Activated CD8-positive, alpha-beta memory T cell treated with anti-CD3 and anti-CD28 coated beads, Interleukin-2, amount 50 U/mL, for 48 hours (primary cell): ENCODE measurements around the gene NUDT22.
A peak's percentile ranks its signal among the peaks of the same experiment; 100 is the strongest.

ENCODE experiments used
- DNase-seq: peaks from one replicate; pipeline ENCODE4 v3.0.0-alpha.2; 2020

The NUDT22 gene

DNA sequence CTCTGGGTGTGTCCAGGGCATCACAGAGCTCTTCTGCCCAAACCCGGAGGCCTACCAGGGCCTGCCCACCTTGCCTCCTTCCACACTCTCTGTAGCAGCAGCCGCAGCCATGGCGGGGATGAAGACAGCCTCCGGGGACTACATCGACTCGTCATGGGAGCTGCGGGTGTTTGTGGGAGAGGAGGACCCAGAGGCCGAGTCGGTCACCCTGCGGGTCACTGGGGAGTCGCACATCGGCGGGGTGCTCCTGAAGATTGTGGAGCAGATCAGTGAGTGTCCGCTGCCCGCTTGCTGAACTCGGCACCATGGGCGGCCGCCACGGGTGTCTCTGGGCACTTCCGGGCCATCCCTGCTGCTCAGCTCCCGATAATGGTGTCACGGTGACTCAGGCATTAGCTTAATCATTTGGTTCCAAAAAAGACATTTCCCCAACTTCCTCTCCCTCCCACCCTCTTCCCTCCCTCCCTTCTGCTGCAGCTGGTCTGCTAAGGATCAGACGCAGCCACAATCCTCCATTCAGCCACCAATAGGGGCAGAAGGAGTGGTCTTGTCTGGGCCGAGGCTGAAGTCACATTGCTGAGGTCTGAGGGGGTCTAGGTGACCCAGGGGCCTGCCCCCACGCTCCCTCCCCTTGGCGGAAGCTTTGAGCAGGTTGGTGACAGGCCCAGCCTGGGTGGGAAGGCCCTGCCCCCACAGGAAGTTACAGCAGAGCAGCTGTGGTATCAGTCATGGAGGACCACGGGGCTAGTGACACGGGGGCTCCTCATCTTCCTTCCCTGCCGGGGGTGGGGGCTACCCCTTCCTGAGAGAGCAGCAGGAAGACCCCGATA lies 18.6 kb upstream of the NUDT22 start:
- DNase-seq = peak; percentile 89

DNA sequence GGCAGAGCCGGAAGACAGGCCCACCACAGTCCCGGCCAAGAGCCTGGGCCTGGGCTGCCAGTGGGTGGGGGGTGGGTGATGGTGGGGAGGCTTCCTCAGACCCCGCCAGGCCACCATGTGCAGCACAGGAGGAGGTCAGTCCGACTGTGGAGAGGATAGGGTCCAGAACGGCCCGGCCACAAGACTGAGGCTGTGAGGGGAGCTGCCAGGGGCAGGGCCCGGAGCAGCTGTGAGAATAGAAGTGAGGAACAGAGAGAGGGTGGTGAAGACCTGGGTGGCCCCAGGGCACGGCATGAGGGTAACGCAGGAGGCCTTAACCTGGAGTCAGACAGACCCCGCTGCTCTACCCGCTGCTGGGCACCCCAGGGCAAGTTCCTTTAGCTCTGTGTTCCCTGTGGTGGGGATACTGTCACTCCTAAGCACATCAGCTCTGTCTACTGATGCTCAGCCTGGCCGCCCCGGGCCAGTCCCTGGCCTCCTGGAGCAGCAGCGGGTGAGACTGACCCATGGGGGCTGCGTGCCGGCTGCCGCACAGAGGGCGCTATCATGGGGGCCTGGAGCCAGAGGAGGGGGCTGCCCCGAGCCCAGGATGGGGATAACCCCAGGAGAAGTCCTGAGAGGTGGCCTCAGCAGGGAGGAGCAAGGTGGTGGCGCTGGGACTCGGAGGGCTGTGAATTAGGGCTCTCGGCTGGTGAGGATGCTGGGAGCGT lies 17.8 kb upstream of the NUDT22 start:
- no peak for DNase-seq

DNA sequence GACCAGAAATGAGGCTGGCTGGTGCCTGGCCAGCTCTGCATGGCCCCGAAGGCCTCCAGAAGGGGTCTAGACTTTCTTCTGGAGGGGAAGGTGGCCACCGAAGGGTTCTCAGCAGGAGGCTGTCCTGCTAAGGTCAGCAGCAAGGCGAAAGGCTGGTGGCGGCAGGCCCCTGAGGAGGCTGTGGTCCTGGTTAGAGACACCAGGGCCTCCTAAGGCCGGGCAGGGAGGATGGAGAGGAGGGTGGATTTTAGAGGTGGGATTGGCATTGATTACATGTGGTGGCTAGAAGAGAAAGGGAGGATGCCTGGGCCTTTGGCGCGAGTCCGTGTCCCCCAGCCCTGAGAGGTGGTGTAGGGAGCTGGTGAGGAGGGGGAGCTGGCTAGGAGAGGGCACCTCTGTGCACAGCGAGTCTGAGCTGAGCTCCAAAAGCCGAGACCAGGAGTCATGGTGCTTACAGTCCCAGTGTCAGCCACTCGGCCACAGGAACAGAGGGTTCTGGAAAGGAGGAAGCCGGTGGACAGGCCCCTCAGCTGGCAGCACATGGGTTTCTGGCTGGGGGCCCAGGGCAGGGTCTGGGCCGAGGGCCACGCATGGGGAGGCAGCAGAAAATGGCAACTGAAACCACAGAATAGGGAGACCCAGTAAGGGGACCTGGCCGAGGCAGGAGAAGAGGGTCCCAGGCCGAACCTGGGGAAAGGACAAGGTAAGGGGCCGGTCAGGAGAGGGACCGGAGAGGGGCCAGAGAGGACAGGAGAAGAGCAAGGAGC lies 17.1 kb upstream of the NUDT22 start:
- DNase-seq = no peak

DNA sequence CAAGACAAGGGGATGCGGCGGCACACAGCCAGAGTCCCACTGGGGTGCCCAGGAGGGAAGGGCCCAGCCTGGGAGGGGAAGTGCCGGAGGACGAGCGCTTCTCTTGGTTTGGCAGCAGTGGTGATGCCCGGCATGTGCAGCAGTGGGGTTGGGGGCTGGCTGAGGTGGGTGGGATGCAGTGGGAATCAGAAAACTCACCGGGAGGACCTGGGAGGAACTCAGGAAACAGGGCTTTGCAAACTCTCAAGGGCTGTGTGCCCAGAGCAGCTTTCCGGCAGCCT lies 16.6 kb upstream of the NUDT22 start:
- no peak for DNase-seq

DNA sequence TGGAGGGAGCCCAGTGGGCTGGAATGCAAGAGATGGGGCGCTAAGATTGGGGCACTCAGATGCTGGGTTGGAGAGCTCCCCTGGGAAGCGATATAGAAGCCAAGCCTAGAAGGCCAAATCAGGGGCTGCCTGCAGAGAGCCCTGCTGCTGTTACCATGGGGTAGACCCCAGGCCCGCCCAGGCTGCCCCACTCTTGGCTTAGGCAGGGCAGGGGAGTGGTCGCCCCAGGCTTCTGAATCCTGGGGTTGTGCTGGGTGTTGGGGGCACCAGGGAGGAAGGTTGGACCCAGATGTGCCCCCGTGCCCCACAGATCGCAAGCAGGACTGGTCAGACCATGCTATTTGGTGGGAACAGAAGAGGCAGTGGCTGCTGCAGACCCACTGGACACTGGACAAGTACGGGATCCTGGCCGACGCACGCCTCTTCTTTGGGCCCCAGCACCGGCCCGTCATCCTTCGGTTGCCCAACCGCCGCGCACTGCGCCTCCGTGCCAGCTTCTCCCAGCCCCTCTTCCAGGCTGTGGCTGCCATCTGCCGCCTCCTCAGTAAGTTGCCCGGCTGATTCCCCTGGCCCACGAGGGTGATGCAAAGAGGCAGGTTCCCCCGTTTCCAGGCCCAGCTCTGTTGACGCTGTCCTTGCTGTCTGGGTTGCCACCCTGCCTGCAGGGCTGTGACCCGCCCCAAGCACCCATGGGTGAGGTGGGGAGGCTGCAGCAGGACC lies 15.6 kb upstream of the NUDT22 start:
- no peak for DNase-seq

DNA sequence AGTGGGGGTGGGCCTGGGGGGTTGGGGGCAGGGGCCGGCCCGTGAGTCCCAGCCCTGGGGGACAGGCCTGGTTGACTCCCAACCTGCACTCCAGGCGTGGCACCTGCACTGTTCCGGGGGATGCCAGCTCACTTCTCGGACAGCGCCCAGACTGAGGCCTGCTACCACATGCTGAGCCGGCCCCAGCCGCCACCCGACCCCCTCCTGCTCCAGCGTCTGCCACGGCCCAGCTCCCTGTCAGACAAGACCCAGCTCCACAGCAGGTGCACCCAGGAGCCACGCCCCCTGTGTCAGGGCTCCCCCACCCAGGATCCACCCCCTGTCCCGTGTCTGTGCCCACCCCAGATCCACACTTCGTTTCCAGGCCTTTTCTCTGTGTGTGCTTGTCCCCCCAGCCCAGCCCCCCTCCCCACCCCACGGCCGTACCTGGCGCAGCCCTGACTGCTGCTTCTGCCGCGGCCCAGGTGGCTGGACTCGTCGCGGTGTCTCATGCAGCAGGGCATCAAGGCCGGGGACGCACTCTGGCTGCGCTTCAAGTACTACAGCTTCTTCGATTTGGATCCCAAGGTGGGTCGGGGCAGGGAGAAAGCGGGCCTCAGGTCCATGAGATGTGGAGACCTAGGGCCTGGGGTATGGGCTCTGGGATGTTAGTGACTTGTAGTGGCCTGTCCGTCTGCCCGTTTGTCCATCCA lies 14.7 kb upstream of the NUDT22 start:
- no peak for DNase-seq

DNA sequence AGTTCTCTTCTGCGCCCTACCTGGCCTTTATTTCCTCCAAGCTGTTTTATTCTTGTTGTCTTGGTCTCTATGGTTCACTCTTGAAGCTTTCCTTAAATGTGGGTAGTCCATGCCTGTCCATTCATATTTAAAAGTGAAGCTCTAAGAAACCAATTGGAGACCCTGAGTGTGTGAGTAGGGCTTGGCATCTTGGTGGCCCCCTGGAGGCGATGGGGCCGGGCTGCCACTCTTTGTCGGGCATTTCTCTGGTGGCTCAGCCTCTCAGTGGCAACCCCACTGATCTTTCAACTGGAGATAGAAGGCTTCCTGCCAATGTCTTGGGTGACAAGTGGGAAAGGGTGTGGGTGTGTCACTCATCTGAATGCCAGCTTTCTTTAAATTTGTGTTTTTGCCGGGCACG lies 9.2 kb upstream of the NUDT22 start:
- DNase-seq = no peak

DNA sequence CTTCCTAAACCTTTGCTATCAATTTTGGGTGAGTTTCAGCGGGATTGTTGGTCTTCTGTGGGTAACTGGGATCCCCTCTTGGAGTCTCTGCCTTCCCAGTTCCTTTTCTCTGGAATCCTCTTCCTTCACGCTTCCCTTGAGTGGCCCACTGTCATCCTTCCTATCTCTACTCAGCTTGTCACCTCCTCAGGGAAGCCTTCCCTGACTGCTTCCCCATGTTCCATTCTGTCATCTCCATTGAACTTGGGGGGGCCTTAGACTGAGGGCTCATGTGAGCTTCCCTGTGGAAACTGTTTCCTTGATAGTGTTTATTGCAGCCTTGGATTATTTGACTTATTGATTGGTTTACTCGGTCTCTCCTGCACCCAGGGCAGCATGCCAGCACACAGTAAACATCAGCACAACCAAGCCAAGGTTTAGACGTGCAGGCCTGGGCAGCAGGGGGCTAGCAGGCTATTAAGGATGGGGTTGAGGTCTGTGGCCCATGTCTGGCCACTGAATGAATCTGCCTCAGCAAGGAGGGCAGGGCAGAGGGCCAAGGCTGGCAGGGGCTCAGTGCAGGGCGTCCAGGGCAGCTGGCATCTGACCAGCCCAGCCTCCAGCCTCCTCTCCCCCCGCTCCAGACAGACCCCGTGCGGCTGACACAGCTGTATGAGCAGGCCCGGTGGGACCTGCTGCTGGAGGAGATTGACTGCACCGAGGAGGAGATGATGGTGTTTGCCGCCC lies 7.3 kb upstream of the NUDT22 start:
- DNase-seq = no peak

DNA sequence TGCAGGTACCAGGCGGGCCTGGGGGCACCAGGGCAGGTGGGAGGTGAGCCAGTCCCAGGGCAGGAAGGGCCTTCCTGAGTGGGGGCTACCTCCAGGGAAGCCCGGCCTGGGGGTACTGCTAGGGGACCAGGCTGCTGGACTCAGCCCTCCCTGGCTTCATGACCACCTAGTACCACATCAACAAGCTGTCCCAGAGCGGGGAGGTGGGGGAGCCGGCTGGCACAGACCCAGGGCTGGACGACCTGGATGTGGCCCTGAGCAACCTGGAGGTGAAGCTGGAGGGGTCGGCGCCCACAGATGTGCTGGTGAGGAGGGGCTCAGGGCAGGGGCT lies 6.8 kb upstream of the NUDT22 start:
- no peak for DNase-seq

DNA sequence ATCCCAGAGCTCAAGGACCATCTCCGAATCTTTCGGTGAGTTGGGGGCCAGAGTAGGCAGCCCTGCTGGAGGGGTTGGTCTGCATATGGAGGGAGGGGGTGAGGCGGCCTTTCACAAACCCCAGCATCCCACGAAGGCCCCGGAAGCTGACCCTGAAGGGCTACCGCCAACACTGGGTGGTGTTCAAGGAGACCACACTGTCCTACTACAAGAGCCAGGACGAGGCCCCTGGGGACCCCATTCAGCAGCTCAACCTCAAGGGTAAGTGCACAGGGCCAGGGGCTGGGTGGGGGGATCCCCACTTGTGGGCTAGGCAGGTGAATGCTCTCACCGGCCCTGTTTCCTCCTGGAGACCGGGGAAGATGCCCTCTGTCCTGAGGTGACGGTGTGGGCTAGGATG lies 6.3 kb upstream of the NUDT22 start:
- no peak for DNase-seq

DNA sequence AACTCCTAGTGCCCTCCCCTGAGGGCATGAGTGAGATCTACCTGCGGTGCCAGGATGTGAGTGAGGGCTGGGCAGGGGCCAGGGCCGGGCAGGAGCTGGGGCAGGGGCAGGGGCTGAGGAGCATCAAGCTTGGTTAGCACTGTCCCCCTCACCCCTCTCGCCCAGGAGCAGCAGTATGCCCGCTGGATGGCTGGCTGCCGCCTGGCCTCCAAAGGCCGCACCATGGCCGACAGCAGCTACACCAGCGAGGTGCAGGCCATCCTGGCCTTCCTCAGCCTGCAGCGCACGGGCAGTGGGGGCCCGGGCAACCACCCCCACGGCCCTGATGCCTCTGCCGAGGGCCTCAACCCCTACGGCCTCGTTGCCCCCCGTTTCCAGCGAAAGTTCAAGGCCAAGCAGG lies 5.8 kb upstream of the NUDT22 start:
- DNase-seq = no peak

DNA sequence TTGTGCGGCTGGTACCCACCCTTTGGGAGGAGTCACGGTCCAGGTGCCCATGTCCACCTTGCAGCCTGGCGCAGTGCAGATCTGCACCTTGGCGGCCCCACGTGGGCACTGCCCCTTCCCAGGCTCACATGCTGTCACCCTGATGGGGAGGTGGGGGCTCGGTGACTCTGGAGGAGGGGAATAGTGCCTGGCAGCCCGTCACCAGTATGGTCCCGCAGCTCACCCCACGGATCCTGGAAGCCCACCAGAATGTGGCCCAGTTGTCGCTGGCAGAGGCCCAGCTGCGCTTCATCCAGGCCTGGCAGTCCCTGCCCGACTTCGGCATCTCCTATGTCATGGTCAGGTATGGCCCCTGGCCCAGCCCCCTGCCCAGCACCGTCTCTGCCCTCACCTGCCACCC lies 5.3 kb upstream of the NUDT22 start:
- DNase-seq = no peak

DNA sequence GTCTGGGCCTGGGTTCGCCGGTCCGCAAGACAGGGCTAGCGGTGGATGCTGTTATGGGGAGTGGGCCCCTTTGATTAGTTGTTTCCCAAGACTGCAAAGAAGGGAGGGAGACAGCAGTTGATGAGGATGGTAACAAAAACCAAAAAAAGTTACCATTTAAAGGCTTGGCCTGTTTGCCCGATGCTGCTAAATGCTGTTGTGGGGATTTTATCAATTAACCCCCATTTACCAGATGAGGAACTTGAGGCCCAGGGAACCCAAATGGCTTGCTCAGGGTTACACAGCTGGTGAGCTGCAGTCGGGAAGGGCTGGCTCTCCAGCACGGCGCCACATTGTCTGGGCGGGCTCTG lies 3.4 kb upstream of the NUDT22 start:
- DNase-seq = no peak

DNA sequence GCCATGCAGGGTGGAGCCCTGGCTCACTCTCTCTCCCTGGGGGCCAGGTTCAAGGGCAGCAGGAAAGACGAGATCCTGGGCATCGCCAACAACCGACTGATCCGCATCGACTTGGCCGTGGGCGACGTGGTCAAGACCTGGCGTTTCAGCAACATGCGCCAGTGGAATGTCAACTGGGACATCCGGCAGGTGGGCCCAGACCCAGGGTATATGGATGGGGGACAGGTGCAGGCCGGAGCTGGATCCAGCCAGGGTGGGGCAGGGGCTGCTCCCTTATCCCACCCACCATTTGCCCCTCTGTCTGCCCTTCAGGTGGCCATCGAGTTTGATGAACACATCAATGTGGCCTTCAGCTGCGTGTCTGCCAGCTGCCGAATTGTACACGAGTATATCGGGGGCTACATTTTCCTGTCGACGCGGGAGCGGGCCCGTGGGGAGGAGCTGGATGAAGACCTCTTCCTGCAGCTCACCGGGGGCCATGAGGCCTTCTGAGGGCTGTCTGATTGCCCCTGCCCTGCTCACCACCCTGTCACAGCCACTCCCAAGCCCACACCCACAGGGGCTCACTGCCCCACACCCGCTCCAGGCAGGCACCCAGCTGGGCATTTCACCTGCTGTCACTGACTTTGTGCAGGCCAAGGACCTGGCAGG lies 2.9 kb upstream of the NUDT22 start:
- no peak for DNase-seq

DNA sequence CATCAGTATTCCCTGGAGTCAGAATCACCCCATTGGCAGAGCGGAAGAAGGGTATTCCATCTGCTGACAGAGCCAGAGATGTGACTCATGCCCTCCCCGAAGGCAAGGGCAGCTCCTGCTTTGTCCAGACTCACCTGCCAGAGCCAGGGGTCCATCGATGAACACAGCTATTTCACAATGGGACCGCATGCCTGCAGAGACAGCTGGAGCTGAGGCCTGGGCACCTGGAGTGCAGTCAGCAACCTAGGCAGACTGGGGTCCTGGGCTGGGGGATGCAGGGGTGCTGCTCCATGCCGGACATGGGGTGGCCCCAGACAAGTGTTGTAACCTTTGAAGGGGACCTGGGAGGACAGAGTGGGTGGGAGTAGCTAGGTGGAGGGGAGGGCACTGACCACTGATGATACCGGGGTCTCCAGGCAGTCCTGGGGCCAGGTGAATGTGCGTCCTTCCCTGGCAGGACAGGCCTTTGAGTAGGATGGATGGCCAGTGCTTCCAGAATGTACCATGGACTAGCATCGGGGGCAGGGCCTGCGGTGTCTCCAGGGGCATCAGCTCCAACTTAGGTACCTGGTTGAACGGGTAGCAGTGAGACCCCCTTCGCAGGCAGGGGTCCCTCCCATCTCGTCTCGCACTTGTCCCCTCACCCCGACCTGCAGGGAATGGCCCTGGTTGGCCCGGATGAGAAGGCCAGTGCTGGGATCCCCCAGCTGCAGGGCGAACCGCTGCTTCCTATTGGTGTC lies 1.8 kb upstream of the NUDT22 start:
- no peak for DNase-seq

DNA sequence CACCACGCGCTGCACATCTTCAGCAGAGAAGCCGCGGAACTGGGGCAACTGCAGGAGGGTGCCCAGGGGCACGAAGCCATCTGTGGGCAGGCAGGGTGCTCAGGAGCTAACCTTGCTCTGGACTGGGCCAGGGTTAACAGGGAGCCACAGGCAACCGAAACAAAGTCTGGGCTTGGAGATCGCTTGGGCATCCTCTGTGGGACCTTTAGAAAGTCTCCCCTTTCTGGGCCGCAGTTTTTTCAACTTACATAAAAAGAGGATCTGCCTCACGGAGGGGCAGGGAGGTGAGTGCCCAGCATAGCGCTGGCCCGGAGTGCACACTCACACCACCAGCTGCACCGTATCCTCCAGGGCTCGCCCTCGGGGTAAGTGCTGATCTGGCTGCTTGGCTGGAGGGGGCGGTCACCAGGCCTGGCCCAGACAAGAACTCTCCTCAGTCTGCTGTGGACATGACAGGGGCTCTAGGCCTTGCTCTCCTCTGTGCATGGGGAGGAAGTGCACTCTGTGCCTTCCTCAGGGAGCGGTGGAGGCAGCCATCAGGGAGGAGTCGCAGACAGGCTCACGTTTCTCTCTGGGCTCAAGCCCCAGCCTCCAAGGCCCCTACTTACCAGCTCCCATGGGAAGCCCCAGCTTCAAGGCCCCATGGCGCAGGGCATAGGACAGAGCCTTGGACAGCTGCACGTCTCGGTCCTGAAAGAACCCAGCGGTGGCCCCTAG lies 1.0 kb upstream of the NUDT22 start:
- peak; percentile 70 for DNase-seq

DNA sequence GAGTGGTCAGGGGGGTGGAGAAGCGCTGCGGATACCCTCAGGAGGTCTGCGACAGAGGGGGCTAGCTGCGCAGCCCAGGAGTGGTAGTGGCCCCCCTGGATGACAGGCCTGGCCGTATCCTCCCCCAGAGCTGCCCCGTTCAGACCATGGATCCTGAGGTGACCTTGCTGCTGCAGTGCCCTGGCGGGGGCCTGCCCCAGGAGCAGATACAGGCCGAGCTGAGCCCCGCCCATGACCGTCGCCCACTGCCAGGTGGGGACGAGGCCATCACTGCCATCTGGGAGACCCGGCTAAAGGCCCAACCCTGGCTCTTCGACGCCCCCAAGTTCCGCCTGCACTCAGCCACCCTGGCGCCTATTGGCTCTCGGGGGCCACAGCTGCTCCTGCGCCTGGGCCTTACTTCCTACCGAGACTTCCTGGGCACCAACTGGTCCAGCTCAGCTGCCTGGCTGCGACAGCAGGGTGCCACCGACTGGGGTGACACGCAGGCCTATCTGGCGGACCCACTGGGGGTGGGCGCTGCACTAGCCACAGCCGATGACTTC lies 505 bp downstream of the NUDT22 start:
- DNase-seq = peak; percentile 84

DNA sequence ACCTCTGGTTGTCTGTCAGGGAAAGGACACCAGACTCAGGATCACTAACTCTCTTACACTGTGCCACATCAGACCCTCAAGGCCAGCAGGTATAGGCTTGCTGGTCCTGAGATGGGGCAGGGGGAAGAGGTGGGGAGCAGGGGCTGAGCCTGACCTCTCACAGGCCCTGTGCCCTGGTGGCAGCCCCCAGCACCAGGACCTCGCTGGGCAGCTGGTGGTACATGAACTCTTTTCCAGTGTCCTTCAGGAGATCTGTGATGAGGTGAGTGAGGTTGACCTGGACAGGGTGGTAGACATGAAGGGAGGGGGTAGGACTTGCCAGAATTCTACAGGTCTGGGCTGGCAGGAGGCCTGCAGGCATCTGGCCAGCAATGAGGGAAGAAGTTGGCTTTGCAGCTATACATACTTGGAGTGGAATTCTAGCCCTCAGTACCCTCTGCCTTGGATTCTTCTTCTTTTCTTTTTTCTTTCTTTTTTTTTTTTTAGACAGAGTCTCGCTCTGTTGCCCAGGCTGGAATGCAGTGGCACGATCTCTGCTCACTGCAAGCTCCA lies 1.4 kb downstream of the NUDT22 start:
- no peak for DNase-seq

DNA sequence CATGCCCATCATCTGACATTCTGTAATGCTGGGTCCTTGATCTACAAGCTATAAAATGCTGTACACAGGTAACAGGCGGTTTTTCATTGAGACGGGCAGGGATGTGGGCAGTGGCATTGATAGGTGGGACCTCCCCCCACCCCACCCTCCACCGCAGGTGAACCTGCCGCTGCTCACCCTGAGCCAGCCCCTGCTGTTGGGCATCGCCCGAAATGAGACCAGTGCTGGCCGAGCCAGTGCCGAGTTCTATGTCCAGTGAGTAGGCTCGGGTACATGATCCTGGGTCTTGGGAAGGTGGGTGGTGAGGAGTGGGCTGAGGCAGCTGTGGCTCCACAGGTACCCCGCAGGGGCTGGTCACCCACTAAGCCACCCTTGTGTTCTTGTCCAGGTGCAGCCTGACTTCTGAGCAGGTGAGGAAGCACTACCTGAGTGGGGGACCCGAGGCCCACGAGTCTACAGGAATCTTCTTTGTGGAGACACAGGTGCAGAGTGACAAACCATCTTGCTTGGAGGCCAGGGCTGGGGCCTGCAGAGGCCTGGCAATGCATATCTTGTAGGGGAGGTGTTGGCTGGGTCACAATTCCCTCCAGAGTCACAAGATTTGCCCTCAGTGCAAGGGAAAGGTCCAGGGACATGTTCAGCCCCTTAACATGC lies 3.1 kb downstream of the NUDT22 start:
- no peak for DNase-seq
